GM21717 (cell line): Measurements from ENCODE around the gene USP32.
"Not testable (repeated sequence)": the region's sequence is repeated elsewhere in the genome, so short reads cannot be mapped to it uniquely, and the experiment has no call there.

ENCODE experiments used
- ATAC-seq: cut with Tn5 transposase; IDR thresholded peaks from one replicate; pipeline ENCODE4 v1.9.1; 2021; ENCODE audit warnings: mild to moderate bottlenecking, moderate library complexity; ENCODE audit not compliant: unreplicated experiment

USP32 gene

DNA sequence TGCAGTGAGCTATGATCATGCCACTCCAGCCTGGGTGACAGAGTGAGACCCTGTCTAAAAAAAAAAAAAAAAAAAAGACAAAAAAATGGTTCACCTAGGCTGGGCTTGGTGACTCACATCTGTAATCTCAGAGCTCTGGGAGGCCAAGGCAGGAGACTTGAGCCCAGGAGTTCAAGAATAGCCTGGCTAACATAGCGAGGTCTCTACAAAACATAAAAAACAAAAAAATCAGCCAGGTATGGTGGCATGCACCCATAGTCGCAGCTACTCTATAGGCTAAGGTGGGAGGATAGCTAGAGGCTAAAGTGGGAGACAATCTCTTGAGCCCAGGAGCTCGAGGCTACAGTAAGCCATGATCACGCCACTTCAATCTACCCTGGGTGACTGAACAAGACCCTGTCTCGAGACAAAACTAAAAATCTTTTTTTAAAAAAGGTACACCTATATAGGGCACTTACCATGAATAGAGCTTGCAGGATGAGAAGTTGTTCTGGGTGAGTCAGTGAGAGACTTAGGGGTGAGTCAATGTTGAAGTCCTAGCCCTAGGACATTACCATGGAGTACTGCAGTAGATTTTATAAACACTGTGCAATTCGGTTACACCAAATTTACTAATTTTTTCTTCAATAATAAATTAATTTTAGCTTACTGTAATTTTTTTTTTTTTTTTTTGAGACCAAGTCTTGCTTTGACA is 19.0 kb downstream of the USP32 start:
- no peak for ATAC-seq

DNA sequence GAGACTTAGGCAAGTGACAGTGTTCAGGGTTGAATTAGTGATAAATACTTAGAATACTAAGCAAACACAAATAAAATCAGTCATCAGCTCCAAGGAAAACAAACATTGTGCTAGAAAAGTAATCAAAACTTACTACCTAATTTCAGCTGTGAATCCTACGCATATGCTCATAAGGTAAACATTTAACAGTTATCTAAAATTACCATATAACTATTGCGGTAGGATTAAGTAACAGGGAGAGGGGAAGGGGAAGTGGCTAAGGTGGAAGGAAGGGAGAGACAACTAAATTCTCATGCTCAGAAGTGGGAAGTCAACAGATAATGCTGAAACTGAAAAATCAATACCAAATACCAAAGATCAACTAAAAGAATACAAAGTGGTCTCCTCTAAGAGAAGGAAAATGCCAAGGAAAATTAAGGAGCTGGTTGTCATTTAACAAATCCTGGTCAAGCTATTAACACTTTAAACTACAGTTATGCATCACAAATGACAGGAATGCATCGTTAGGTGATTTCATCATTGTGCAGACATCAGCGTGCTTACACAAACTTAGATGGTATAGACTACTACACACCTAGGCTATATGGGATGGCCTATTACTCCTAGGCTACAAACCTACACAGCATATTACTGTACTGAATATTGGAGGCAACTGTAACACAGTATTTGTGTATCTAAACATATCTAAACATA is 20.0 kb downstream of the USP32 start:
- ATAC-seq: no peak

- ATAC-seq: no peak
These were observed 20.5 kb downstream of the USP32 start for GRCh38 chr17:60371416-60371815.

- no peak for ATAC-seq
These were observed 22.2 kb downstream of the USP32 start for GRCh38 chr17:60369727-60370126.

DNA sequence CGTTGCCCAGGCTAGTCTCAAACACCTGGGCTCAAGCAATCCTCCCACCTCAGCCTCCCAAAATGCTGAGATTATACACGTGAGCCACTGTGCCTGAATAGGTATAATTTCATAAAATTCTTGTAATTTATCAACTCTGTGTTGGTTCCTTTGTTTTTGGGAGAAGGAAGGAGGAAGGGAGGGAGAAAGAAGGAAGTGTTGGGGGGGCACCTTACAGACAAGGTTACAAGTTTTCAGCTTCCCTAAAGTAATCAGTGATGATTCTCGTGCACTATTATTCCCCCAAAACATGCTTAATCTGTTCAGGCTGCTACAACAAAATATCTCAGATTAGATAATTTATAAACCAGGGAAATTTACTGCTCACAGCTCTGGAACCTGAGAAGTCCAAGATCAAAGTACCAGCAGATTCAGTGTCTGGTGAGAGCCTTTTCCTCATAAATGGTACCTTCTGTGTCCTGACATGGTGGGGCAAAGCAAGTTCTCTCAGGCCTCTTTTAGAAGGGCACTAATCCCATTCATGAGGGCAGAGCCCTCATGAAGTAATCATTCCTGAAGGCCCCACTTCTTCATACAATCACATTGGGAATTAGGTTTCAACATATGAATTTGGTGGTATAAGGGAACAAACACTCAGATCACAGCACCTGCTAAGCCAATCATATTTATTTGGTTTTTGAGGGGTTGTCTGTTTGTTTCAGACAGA is 28.1 kb downstream of the USP32 start:
- no peak for ATAC-seq

GRCh38 chr17:60362329-60362728 is 29.6 kb downstream of the USP32 start:
- ATAC-seq: no peak

GRCh38 chr17:60361889-60362288 is 30.0 kb downstream of the USP32 start:
- no peak for ATAC-seq

DNA sequence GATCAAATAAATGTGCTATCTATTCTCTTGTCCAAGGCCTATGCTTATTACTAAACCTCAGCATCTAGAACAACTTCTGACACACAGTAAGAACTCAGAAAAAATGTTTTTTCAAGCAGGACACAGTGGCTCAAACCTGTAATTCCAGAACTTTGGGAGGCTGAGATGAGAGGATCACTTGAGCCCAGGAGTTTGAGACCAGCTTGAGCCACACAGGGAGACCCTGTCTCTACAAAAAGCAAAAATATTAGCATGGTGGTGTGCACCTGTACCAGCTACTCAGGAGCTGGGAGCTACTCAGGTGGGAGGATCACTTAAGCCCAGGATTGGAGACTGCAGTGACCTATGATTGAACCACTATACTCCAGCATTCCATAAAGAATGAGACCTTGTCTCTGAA is 32.5 kb downstream of the USP32 start:
- no peak for ATAC-seq

GRCh38 chr17:60358606-60359225 is 33.2 kb downstream of the USP32 start:
- ATAC-seq: no peak

- no peak for ATAC-seq
These were observed 35.0 kb downstream of the USP32 start for GRCh38 chr17:60356940-60357339.

DNA sequence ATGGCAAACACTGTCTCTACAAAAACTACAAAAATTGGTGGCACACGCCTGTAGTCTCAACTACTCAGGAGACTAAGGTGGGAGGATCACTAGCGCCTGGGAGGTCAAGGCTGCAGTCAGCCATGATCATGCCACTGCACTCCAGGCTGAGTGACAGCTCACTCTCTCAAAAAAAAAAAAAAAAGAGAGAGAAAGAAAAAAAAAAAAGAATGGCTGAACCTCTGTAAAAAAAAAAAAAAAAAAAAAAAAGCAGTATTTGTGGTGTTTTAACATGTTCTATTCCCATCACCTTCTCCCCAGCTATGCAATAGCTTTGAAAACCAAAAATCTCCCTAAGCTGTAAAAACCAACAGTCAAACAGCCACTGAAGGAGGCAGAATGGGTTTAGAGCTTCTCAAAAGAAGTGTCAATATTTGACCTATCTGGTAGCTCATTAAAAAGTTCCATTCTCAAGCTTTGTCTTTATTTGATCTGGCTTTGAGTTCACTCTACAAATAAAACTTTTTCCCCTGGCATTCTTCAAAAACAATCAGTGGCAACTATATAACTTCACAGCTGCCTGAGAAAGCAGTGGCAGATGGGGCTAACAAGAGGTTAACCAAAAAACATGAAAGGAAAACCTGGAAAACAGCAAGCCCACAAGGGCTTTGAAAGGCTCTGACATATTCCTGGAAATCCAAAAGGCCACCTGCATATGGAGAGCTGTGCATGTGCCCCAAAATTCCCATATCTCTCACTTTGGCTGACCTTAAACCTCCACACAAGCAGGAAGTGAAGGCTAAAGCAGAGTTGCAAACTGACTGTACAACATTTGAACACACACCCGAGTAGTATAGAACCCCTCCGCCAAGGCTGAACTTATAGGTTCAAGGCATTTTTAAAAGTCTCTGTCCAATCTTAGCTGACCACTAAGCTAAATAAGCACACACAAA is 36.0 kb downstream of the USP32 start:
- ATAC-seq: no peak

DNA sequence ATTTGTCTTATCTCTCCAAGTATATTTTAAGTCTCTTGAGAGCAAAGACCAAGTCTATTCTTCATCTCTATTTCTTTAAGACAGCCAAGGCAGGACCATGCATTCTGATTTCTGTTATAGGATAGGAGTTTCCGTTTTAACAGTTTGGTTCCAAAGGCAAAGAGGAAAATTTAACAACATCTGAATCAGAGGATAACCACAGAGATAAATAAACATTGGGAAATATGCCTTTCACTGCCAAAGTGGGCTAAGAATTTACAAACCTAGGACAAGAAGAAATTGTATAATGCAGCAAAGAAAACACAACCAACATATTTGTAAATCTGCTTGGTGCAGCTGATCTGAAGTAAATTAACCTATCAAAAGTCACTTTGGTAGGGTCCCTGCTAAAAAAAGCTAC is 37.7 kb downstream of the USP32 start:
- ATAC-seq: no peak

DNA sequence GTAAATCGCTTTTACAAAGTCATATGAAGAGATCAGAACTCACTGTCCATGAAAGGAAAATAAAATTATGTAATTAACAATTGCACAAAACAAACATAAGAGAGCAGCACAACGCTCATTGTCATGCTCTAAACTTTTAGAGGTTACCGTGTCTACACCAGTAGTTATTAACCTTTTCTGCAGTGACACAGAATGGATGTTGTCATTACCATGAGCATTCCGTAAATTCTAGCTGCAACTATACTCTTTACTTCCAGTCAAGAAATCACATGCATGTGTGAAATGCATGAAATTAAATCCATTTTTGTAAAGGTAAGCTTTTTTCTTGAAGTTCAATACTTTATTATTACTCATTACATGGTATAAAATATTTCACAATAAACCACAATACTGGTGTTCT is 38.2 kb downstream of the USP32 start:
- ATAC-seq: no peak

- ATAC-seq: no peak
These were observed 39.4 kb downstream of the USP32 start for GRCh38 chr17:60352569-60352968.

DNA sequence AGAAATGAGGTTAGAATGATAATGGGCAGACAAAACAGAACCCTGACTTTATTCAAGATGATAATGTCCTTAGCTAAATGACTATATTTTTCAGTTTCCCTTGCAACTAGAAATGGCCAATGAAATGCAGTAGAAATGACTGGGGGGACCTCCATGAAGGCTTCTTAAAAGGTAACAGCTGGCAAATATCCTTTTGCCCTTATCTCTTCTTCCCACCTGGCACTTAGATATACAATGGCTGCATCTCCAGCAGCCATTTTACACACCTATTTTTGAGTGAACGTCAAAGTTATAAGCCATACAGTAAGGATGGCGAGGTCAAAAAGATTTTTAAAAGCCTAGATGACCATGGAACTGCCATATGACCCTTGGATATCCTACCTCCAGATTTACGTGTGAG is 39.9 kb downstream of the USP32 start:
- no peak for ATAC-seq

- no peak for ATAC-seq
These were observed 40.8 kb downstream of the USP32 start for GRCh38 chr17:60351012-60351695.

- ATAC-seq: no peak
These were observed 43.3 kb downstream of the USP32 start for GRCh38 chr17:60348616-60349015.

DNA sequence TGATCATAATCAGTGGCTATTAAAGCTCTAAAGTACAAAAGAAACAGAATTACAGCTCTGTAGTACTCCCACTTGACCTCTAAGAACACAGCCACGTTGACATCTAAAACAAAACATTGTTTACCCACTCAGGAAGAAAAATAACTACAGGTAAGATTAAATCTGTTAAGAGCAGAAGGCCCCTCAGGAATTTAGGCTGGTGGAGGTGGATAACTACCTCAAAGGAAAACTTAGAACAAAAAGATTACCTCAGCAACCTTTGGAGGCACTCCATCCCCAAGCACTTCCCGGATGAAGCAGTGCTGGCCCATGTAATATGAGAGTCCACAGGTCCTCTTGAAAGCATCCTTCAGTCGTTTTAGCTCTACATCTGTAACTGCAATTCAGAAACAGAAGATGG is 46.7 kb downstream of the USP32 start:
- no peak for ATAC-seq

- ATAC-seq: not testable (repeated sequence)
These were observed 49.4 kb downstream of the USP32 start for GRCh38 chr17:60342492-60342891.

DNA sequence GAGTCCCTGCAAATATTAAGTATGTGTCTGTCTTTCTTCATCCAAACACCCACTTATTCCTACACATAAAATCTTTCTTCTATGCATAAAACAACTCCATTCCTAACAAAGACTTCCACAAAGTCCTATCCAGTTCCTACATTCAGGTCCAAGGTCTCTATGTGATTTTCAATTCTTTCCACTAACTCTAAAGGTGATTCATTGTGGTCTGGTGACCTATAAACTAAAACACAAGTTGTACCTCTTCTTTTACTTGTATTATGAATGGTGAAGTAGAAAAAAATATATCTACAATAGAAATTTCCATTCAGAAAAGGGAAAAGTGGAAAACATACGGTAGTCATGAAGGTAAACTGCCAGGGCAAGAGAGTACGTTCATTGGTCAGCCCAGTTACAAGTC is 56.6 kb downstream of the USP32 start:
- ATAC-seq: no peak
